GM19463 (cell line): ENCODE data around the gene PGAP6.
"Not testable (repeated sequence)": the region's sequence is repeated elsewhere in the genome, so short reads cannot be mapped to it uniquely, and the experiment has no call there.

Source experiments
- ATAC-seq: cut with Tn5 transposase; IDR thresholded peaks from one replicate; pipeline ENCODE4 v1.9.1; 2021; ENCODE audit warnings: mild to moderate bottlenecking, moderate library complexity; ENCODE audit not compliant: unreplicated experiment

The PGAP6 gene

GRCh38 chr16:368388-369158, 13.2 kb downstream of the PGAP6 start:
- ATAC-seq: no peak

- ATAC-seq: no peak
Measured at GRCh38 chr16:367333-367903, 14.4 kb downstream of the PGAP6 start.

- no peak for ATAC-seq
Measured at GRCh38 chr16:366476-366875, 15.3 kb downstream of the PGAP6 start.

- no peak for ATAC-seq
Measured at GRCh38 chr16:364595-365491, 16.9 kb downstream of the PGAP6 start.

- ATAC-seq: no peak
Measured at GRCh38 chr16:363766-364490, 17.9 kb downstream of the PGAP6 start.

- ATAC-seq: no peak
Measured at GRCh38 chr16:363110-363765, 18.5 kb downstream of the PGAP6 start.

- ATAC-seq: not testable (repeated sequence)
Measured at GRCh38 chr16:362702-362999, 19.1 kb downstream of the PGAP6 start.

GRCh38 chr16:361872-362701, 19.7 kb downstream of the PGAP6 start:
- no peak for ATAC-seq

GRCh38 chr16:361341-361871, 20.4 kb downstream of the PGAP6 start:
- ATAC-seq: no peak

GRCh38 chr16:360698-361336, 21.0 kb downstream of the PGAP6 start:
- ATAC-seq: no peak

- ATAC-seq: no peak
Measured at GRCh38 chr16:359871-360697, 21.7 kb downstream of the PGAP6 start.

- ATAC-seq: no peak
Measured at GRCh38 chr16:359067-359763, 22.6 kb downstream of the PGAP6 start.

GRCh38 chr16:356741-357140, 25.0 kb downstream of the PGAP6 start:
- no peak for ATAC-seq

- no peak for ATAC-seq
Measured at GRCh38 chr16:354971-355461, 26.8 kb downstream of the PGAP6 start.

- ATAC-seq: no peak
Measured at GRCh38 chr16:354291-354881, 27.4 kb downstream of the PGAP6 start.

- no peak for ATAC-seq
Measured at GRCh38 chr16:353404-354290, 28.1 kb downstream of the PGAP6 start.
